ENCODE measurements around the gene CASP7.
"Not testable (repeated sequence)": the region's sequence is repeated elsewhere in the genome, so short reads cannot be mapped to it uniquely, and the experiment has no call there.

Gene CASP7

GRCh38 chr10:113765910-113766309 lies 86.2 kb downstream of the CASP7 start:
- Histone ChIP-seq H3K18ac (ENCODE audit: low read length) (no peak overlapping the region), H3K4ac (ENCODE audit: low read depth, low read length) (no peak overlapping the region), H2BK5ac (ENCODE audit: low read length) (no peak overlapping the region), H3K27me3 (ENCODE audit: insufficient read depth, low read length, poor library complexity) (no peaks in the 10 kb centered on the region), H4K8ac (ENCODE audit: low read depth, low read length) (no peak overlapping the region), H3K36me3 (ENCODE audit: control insufficient read depth, insufficient read depth, low read length) (no peaks in the 10 kb centered on the region), H3K27ac (ENCODE audit: low read depth, low read length) (no peak overlapping the region), H4K5ac (ENCODE audit: low read length) (no peak overlapping the region), H3K4me2 (ENCODE audit: low read length) (no peak overlapping the region), H2BK120ac (ENCODE audit: low read depth, low read length) (no peak overlapping the region), H3K79me1 (ENCODE audit: low read length) (no peaks in the 10 kb centered on the region), H3K79me2 (ENCODE audit: control insufficient read depth, insufficient read depth, low read length) (no peaks in the 10 kb centered on the region), H3K4me1 (ENCODE audit: control insufficient read depth, low read depth, low read length) (no peaks in the 10 kb centered on the region), H3K56ac (ENCODE audit: low read length) (no peak overlapping the region), H3K23ac (ENCODE audit: low read length) (no peak overlapping the region), H2AK5ac (ENCODE audit: low read length) (no peak overlapping the region), H3K4me3 (ENCODE audit: low read length) (no peak overlapping the region), H2BK15ac (replicated peaks; ENCODE audit: low read depth) (no peak overlapping the region), H3K9ac (ENCODE audit: low read length) (no peak overlapping the region)
- DNase-seq: no peak
- no CpG with 5 or more reads among the region's 3 CpGs for WGBS (ENCODE audit: extremely low coverage, insufficient coverage, low lambda C conversion rate)

GRCh38 chr10:113767222-113767621 lies 87.5 kb downstream of the CASP7 start:
- no peak overlapping the region for H3K23ac ChIP-seq (ENCODE audit: low read length)
- H4K8ac ChIP-seq (ENCODE audit: low read depth, low read length): no peak overlapping the region
- no peaks in the 10 kb centered on the region for H3K27me3 ChIP-seq (ENCODE audit: insufficient read depth, low read length, poor library complexity)
- H2BK15ac ChIP-seq (replicated peaks; ENCODE audit: low read depth): no peak overlapping the region
- no peak overlapping the region for H3K56ac ChIP-seq (ENCODE audit: low read length)
- H3K79me1 ChIP-seq (ENCODE audit: low read length): no peaks in the 10 kb centered on the region
- no peak overlapping the region for H3K27ac ChIP-seq (ENCODE audit: low read depth, low read length)
- 100% methylated on average over 1 of the region's 2 CpGs for WGBS (ENCODE audit: extremely low coverage, insufficient coverage, low lambda C conversion rate)
- H3K4me1 ChIP-seq (ENCODE audit: control insufficient read depth, low read depth, low read length): no peaks in the 10 kb centered on the region
- no peak for DNase-seq
- H3K4ac ChIP-seq (ENCODE audit: low read depth, low read length): no peak overlapping the region
- H3K36me3 ChIP-seq (ENCODE audit: control insufficient read depth, insufficient read depth, low read length): no peaks in the 10 kb centered on the region
- H3K9ac ChIP-seq (ENCODE audit: low read length): no peak overlapping the region
- no peak overlapping the region for H2BK5ac ChIP-seq (ENCODE audit: low read length)
- H3K4me3 ChIP-seq (ENCODE audit: low read length): no peak overlapping the region
- no peak overlapping the region for H4K5ac ChIP-seq (ENCODE audit: low read length)
- H3K18ac ChIP-seq (ENCODE audit: low read length): no peak overlapping the region
- no peak overlapping the region for H2BK120ac ChIP-seq (ENCODE audit: low read depth, low read length)
- H2AK5ac ChIP-seq (ENCODE audit: low read length): no peak overlapping the region
- no peaks in the 10 kb centered on the region for H3K79me2 ChIP-seq (ENCODE audit: control insufficient read depth, insufficient read depth, low read length)
- no peak overlapping the region for H3K4me2 ChIP-seq (ENCODE audit: low read length)

GRCh38 chr10:113770346-113770745 lies 90.6 kb downstream of the CASP7 start:
- Histone ChIP-seq H4K5ac (ENCODE audit: low read length) (no peak overlapping the region), H3K9ac (ENCODE audit: low read length) (no peak overlapping the region), H3K27me3 (ENCODE audit: insufficient read depth, low read length, poor library complexity) (no peaks in the 10 kb centered on the region), H2BK15ac (replicated peaks; ENCODE audit: low read depth) (no peak overlapping the region), H3K79me1 (ENCODE audit: low read length) (no peaks in the 10 kb centered on the region), H3K4me3 (ENCODE audit: low read length) (no peak overlapping the region), H3K56ac (ENCODE audit: low read length) (no peak overlapping the region), H2BK5ac (ENCODE audit: low read length) (no peak overlapping the region), H3K36me3 (ENCODE audit: control insufficient read depth, insufficient read depth, low read length) (no peaks in the 10 kb centered on the region), H3K4me1 (ENCODE audit: control insufficient read depth, low read depth, low read length) (no peaks in the 10 kb centered on the region), H3K79me2 (ENCODE audit: control insufficient read depth, insufficient read depth, low read length) (no peaks in the 10 kb centered on the region), H4K8ac (ENCODE audit: low read depth, low read length) (no peak overlapping the region), H2BK120ac (ENCODE audit: low read depth, low read length) (no peak overlapping the region), H3K27ac (ENCODE audit: low read depth, low read length) (no peak overlapping the region), H3K18ac (ENCODE audit: low read length) (no peak overlapping the region), H3K23ac (ENCODE audit: low read length) (no peak overlapping the region), H3K4ac (ENCODE audit: low read depth, low read length) (no peak overlapping the region), H3K4me2 (ENCODE audit: low read length) (no peak overlapping the region), H2AK5ac (ENCODE audit: low read length) (no peak overlapping the region)
- DNase-seq: no peak
- WGBS (ENCODE audit: extremely low coverage, insufficient coverage, low lambda C conversion rate): no CpG with 5 or more reads among the region's 4 CpGs

- H3K36me3 ChIP-seq (ENCODE audit: control insufficient read depth, insufficient read depth, low read length); H3K4me3 ChIP-seq (ENCODE audit: low read length); H2BK15ac ChIP-seq (replicated peaks; ENCODE audit: low read depth); DNase-seq; H3K23ac ChIP-seq (ENCODE audit: low read length); H3K27ac ChIP-seq (ENCODE audit: low read depth, low read length); H2BK5ac ChIP-seq (ENCODE audit: low read length); H4K8ac ChIP-seq (ENCODE audit: low read depth, low read length); H3K27me3 ChIP-seq (ENCODE audit: insufficient read depth, low read length, poor library complexity); H3K56ac ChIP-seq (ENCODE audit: low read length); H3K79me1 ChIP-seq (ENCODE audit: low read length); H4K5ac ChIP-seq (ENCODE audit: low read length); H3K18ac ChIP-seq (ENCODE audit: low read length); H3K79me2 ChIP-seq (ENCODE audit: control insufficient read depth, insufficient read depth, low read length); H3K4me1 ChIP-seq (ENCODE audit: control insufficient read depth, low read depth, low read length); H3K9ac ChIP-seq (ENCODE audit: low read length); H2BK120ac ChIP-seq (ENCODE audit: low read depth, low read length); H3K4me2 ChIP-seq (ENCODE audit: low read length); H2AK5ac ChIP-seq (ENCODE audit: low read length); H3K4ac ChIP-seq (ENCODE audit: low read depth, low read length): not testable (repeated sequence)
- WGBS (ENCODE audit: extremely low coverage, insufficient coverage, low lambda C conversion rate): no CpG with 5 or more reads among the region's 3 CpGs
These were observed 91.4 kb downstream of the CASP7 start for GRCh38 chr10:113771131-113771530.

GRCh38 chr10:113775686-113776294 lies 96.1 kb downstream of the CASP7 start:
- Histone ChIP-seq H4K8ac (ENCODE audit: low read depth, low read length) (no peak overlapping the region), H3K9ac (ENCODE audit: low read length) (no peak overlapping the region), H4K5ac (ENCODE audit: low read length) (no peak overlapping the region), H2BK120ac (ENCODE audit: low read depth, low read length) (no peak overlapping the region), H2BK5ac (ENCODE audit: low read length) (no peak overlapping the region), H3K4me1 (ENCODE audit: control insufficient read depth, low read depth, low read length) (no peaks in the 10 kb centered on the region), H3K4me3 (ENCODE audit: low read length) (no peak overlapping the region), H3K27me3 (ENCODE audit: insufficient read depth, low read length, poor library complexity) (no peaks in the 10 kb centered on the region), H3K4ac (ENCODE audit: low read depth, low read length) (no peak overlapping the region), H3K27ac (ENCODE audit: low read depth, low read length) (no peak overlapping the region), H3K36me3 (ENCODE audit: control insufficient read depth, insufficient read depth, low read length) (no peaks in the 10 kb centered on the region), H3K79me2 (ENCODE audit: control insufficient read depth, insufficient read depth, low read length) (no peaks in the 10 kb centered on the region), H3K23ac (ENCODE audit: low read length) (no peak overlapping the region), H3K18ac (ENCODE audit: low read length) (no peak overlapping the region), H3K79me1 (ENCODE audit: low read length) (no peaks in the 10 kb centered on the region), H3K56ac (ENCODE audit: low read length) (no peak overlapping the region), H2AK5ac (ENCODE audit: low read length) (no peak overlapping the region), H3K4me2 (ENCODE audit: low read length) (no peak overlapping the region), H2BK15ac (replicated peaks; ENCODE audit: low read depth) (no peak overlapping the region)
- DNase-seq: peak; percentile 11
- WGBS (ENCODE audit: extremely low coverage, insufficient coverage, low lambda C conversion rate): no CpG with 5 or more reads among the region's 4 CpGs

- H3K18ac ChIP-seq (ENCODE audit: low read length): no peak overlapping the region
- H4K5ac ChIP-seq (ENCODE audit: low read length): no peak overlapping the region
- H2BK120ac ChIP-seq (ENCODE audit: low read depth, low read length): no peak overlapping the region
- H3K4me3 ChIP-seq (ENCODE audit: low read length): no peak overlapping the region
- no peak for DNase-seq
- no peak overlapping the region for H3K4me2 ChIP-seq (ENCODE audit: low read length)
- no peak overlapping the region for H4K8ac ChIP-seq (ENCODE audit: low read depth, low read length)
- H3K9ac ChIP-seq (ENCODE audit: low read length): no peak overlapping the region
- H3K27ac ChIP-seq (ENCODE audit: low read depth, low read length): no peak overlapping the region
- no peak overlapping the region for H3K23ac ChIP-seq (ENCODE audit: low read length)
- no peak overlapping the region for H2AK5ac ChIP-seq (ENCODE audit: low read length)
- H3K4ac ChIP-seq (ENCODE audit: low read depth, low read length): no peak overlapping the region
- H3K79me1 ChIP-seq (ENCODE audit: low read length): no peaks in the 10 kb centered on the region
- WGBS (ENCODE audit: extremely low coverage, insufficient coverage, low lambda C conversion rate): no CpG with 5 or more reads among the region's 1 CpG
- H2BK5ac ChIP-seq (ENCODE audit: low read length): no peak overlapping the region
- no peak overlapping the region for H2BK15ac ChIP-seq (replicated peaks; ENCODE audit: low read depth)
- H3K56ac ChIP-seq (ENCODE audit: low read length): no peak overlapping the region
- no peaks in the 10 kb centered on the region for H3K79me2 ChIP-seq (ENCODE audit: control insufficient read depth, insufficient read depth, low read length)
- no peaks in the 10 kb centered on the region for H3K36me3 ChIP-seq (ENCODE audit: control insufficient read depth, insufficient read depth, low read length)
- H3K4me1 ChIP-seq (ENCODE audit: control insufficient read depth, low read depth, low read length): no peaks in the 10 kb centered on the region
- H3K27me3 ChIP-seq (ENCODE audit: insufficient read depth, low read length, poor library complexity): no peaks in the 10 kb centered on the region
These were observed 96.8 kb downstream of the CASP7 start for GRCh38 chr10:113776553-113776952.
